WTC11 (cell line): ENCODE data around the gene PHF24. TPM values are rescaled to one million over a fixed set of nuclear protein-coding genes. Genes with fewer than 3 reads are reported as not detected.

Experiments used
- ATAC-seq: fragments of 200-7000 bp; cut with Tn5 transposase; 2 replicates; pipeline ENCODE4 v1.10.0; 2021; ENCODE audit warnings: mild to moderate bottlenecking, moderate library complexity
- CTCF ChIA-PET: fragments of 300-600 bp; sonication (Branson Sonifier 250); formaldehyde crosslinking; loops from one replicate; lab custom pipeline; 2021; ENCODE audit warnings: antibody characterized with exemption; lab: Charles Lee
- POLR2A ChIA-PET: fragments of 350-600 bp; sonication (Branson Sonifier 250); formaldehyde crosslinking; loops from one replicate; lab custom pipeline; 2021; ENCODE audit warnings: antibody characterized with exemption; lab: Charles Lee
- DNase-seq: peaks from one replicate; pipeline ENCODE4 v3.0.0; 2021; ENCODE audit warnings: low spot score
- H3K27ac Mint-ChIP-seq: 2 replicates; pipeline ENCODE4 v1.8.0; 2021; ENCODE audit warnings: mixed read lengths
- H3K27me3 Mint-ChIP-seq: 2 replicates; pipeline ENCODE4 v1.8.0; 2021; ENCODE audit warnings: low read depth, mild to moderate bottlenecking, moderate library complexity, mixed read lengths
- H3K36me3 Mint-ChIP-seq: 2 replicates; pipeline ENCODE4 v1.8.0; 2021; ENCODE audit warnings: mixed read lengths
- H3K4me1 Mint-ChIP-seq: 2 replicates; pipeline ENCODE4 v1.8.0; 2022; ENCODE audit warnings: mixed read lengths
- H3K4me3 Mint-ChIP-seq: 2 replicates; pipeline ENCODE4 v1.8.0; 2021; ENCODE audit warnings: mild to moderate bottlenecking, moderate library complexity, mixed read lengths
- H3K9me3 Mint-ChIP-seq: 2 replicates; pipeline ENCODE4 v1.8.0; 2021; ENCODE audit warnings: mixed read lengths
- ATF1 ChIP-seq: sonication (generic); formaldehyde crosslinking; IDR thresholded peaks from 2 replicates; pipeline ENCODE4 v1.8.1; 2023; ENCODE audit warnings: mild to moderate bottlenecking, moderate library complexity, missing genetic modification reagents
- CREB1 ChIP-seq: sonication (generic); formaldehyde crosslinking; IDR thresholded peaks from 2 replicates; pipeline ENCODE4 v1.8.0; 2023; ENCODE audit warnings: mild to moderate bottlenecking, missing genetic modification reagents
- EMX1 ChIP-seq: fragments of 250-450 bp; sonication (Bioruptor Pico); IDR thresholded peaks from 2 replicates; pipeline ENCODE4 v1.8.0; 2021; ENCODE audit warnings: mild to moderate bottlenecking
- FOXP1 ChIP-seq: sonication (generic); formaldehyde crosslinking; IDR thresholded peaks from 2 replicates; pipeline ENCODE4 v1.8.0; 2022; ENCODE audit warnings: missing genetic modification reagents, mild to moderate bottlenecking, moderate library complexity, borderline replicate concordance
- JAZF1 ChIP-seq: fragments of 250-450 bp; sonication (Bioruptor Pico); IDR thresholded peaks from 2 replicates; pipeline ENCODE4 v1.9.0; 2021; ENCODE audit warnings: moderate library complexity, mild to moderate bottlenecking, inconsistent platforms
- NR2C2 ChIP-seq: sonication (generic); formaldehyde crosslinking; IDR thresholded peaks from 2 replicates; pipeline ENCODE4 v1.8.0; 2022; ENCODE audit warnings: mild to moderate bottlenecking, missing genetic modification reagents
- RORB ChIP-seq: fragments of 250-450 bp; sonication (Bioruptor Pico); IDR thresholded peaks from 2 replicates; pipeline ENCODE4 v1.9.0; 2021; ENCODE audit warnings: mild to moderate bottlenecking
- ZNF317 ChIP-seq: sonication (generic); formaldehyde crosslinking; IDR thresholded peaks from 2 replicates; pipeline ENCODE4 v1.8.1; 2023; ENCODE audit warnings: low read depth, mild to moderate bottlenecking, moderate library complexity, missing genetic modification reagents, borderline replicate concordance
- ZNF423 ChIP-seq: fragments of 250-450 bp; sonication (Bioruptor Pico); IDR thresholded peaks from 2 replicates; pipeline ENCODE4 v2.1.2; 2022; ENCODE audit warnings: mild to moderate bottlenecking, moderate library complexity
- total RNA-seq: library from RNA; stranded (reverse); gene quantifications from 3 replicates; pipeline ENCODE4 v1.2.3, GENCODE V29; 2021
- TF ChIP-seq, protein P1 (sequence below): sonication (generic); formaldehyde crosslinking; IDR thresholded peaks from 2 replicates; pipeline ENCODE4 v1.8.1; 2022; ENCODE audit warnings: missing genetic modification reagents, borderline replicate concordance
- TF ChIP-seq, protein P2 (sequence below): fragments of 250-450 bp; sonication (Bioruptor Pico); IDR thresholded peaks from 2 replicates; pipeline ENCODE4 v1.9.0; 2021; ENCODE audit warnings: mild to moderate bottlenecking, borderline replicate concordance
- TF ChIP-seq, protein P3 (sequence below): sonication (generic); formaldehyde crosslinking; IDR thresholded peaks from 2 replicates; pipeline ENCODE4 v1.8.1; 2022; ENCODE audit warnings: low read depth, missing genetic modification reagents, borderline replicate concordance
- TF ChIP-seq, protein P4 (sequence below): fragments of 250-450 bp; sonication (Bioruptor Pico); IDR thresholded peaks from 2 replicates; pipeline ENCODE4 v1.8.0; 2021; ENCODE audit warnings: mild to moderate bottlenecking
- TF ChIP-seq, protein P5 (sequence below): sonication (generic); formaldehyde crosslinking; IDR thresholded peaks from 2 replicates; pipeline ENCODE4 v1.8.0; 2022; ENCODE audit warnings: mild to moderate bottlenecking, missing genetic modification reagents
- TF ChIP-seq, protein P6 (sequence below): sonication (generic); formaldehyde crosslinking; IDR thresholded peaks from 2 replicates; pipeline ENCODE4 v1.8.0; 2022; ENCODE audit warnings: mild to moderate bottlenecking, missing genetic modification reagents
- TF ChIP-seq, protein P7 (sequence below): sonication (generic); formaldehyde crosslinking; IDR thresholded peaks from 2 replicates; pipeline ENCODE4 v1.8.1; 2023; ENCODE audit warnings: mild to moderate bottlenecking, missing genetic modification reagents, moderate library complexity

Gene PHF24
- total RNA-seq, 1 experiment from 2014 or later: 0.59 TPM

DNA sequence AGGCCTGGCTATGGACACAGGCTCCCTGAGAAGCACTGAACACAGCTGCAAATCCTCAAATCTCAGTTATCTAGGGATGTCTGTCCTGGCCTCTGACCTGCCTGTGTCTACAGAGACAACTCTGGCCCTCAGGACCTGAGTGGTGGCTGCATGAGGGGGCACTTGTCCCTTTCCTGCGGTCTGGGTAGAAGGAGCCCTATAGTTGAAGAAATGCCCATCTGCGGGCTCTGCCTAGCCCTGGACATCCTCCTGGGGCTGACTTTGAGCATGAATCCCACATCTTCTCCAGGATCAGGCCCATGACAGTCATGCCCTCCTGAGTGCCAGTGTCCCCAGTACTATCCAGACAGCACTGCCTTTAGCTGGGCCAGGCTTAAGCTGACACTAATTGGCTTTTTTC lies 41.5 kb downstream of the PHF24 start:
- ChIA-PET CTCF (interaction anchor here (0.8 to 3.1 kb wide), 2 partner anchors 15 to 100 kb away, joined by 4 to 14 read pairs; no protein-coding TSS in a partner anchor), POLR2A (interaction anchor here (2.1 kb wide), 1 partner anchor 10 kb away, joined by 8 read pairs; the partner anchor contains the start of gene DNAJB5)
- H3K27me3 Mint-ChIP-seq: no peaks in the 10 kb centered on the region
- H3K4me3 Mint-ChIP-seq: no peak overlapping the region
- ATAC-seq (no peak), DNase-seq (no peak)
- TF ChIP-seq, protein P1, sequence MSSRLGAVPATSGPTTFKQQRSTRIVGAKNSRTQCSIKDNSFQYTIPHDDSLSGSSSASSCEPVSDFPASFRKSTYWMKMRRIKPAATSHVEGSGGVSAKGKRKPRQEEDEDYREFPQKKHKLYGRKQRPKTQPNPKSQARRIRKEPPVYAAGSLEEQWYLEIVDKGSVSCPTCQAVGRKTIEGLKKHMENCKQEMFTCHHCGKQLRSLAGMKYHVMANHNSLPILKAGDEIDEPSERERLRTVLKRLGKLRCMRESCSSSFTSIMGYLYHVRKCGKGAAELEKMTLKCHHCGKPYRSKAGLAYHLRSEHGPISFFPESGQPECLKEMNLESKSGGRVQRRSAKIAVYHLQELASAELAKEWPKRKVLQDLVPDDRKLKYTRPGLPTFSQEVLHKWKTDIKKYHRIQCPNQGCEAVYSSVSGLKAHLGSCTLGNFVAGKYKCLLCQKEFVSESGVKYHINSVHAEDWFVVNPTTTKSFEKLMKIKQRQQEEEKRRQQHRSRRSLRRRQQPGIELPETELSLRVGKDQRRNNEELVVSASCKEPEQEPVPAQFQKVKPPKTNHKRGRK (CRISPR knock-in tag): no peak
- TF ChIP-seq ZNF423 (CRISPR knock-in tag) (no peak), NR2C2 (CRISPR knock-in tag) (no peak), ATF1 (CRISPR knock-in tag) (no peak), EMX1 (no peak), ZNF317 (no peak), RORB (CRISPR knock-in tag) (no peak), CREB1 (no peak)
- TF ChIP-seq, protein P2, sequence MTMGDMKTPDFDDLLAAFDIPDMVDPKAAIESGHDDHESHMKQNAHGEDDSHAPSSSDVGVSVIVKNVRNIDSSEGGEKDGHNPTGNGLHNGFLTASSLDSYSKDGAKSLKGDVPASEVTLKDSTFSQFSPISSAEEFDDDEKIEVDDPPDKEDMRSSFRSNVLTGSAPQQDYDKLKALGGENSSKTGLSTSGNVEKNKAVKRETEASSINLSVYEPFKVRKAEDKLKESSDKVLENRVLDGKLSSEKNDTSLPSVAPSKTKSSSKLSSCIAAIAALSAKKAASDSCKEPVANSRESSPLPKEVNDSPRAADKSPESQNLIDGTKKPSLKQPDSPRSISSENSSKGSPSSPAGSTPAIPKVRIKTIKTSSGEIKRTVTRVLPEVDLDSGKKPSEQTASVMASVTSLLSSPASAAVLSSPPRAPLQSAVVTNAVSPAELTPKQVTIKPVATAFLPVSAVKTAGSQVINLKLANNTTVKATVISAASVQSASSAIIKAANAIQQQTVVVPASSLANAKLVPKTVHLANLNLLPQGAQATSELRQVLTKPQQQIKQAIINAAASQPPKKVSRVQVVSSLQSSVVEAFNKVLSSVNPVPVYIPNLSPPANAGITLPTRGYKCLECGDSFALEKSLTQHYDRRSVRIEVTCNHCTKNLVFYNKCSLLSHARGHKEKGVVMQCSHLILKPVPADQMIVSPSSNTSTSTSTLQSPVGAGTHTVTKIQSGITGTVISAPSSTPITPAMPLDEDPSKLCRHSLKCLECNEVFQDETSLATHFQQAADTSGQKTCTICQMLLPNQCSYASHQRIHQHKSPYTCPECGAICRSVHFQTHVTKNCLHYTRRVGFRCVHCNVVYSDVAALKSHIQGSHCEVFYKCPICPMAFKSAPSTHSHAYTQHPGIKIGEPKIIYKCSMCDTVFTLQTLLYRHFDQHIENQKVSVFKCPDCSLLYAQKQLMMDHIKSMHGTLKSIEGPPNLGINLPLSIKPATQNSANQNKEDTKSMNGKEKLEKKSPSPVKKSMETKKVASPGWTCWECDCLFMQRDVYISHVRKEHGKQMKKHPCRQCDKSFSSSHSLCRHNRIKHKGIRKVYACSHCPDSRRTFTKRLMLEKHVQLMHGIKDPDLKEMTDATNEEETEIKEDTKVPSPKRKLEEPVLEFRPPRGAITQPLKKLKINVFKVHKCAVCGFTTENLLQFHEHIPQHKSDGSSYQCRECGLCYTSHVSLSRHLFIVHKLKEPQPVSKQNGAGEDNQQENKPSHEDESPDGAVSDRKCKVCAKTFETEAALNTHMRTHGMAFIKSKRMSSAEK (CRISPR knock-in tag): no peak
- TF ChIP-seq, protein P3, sequence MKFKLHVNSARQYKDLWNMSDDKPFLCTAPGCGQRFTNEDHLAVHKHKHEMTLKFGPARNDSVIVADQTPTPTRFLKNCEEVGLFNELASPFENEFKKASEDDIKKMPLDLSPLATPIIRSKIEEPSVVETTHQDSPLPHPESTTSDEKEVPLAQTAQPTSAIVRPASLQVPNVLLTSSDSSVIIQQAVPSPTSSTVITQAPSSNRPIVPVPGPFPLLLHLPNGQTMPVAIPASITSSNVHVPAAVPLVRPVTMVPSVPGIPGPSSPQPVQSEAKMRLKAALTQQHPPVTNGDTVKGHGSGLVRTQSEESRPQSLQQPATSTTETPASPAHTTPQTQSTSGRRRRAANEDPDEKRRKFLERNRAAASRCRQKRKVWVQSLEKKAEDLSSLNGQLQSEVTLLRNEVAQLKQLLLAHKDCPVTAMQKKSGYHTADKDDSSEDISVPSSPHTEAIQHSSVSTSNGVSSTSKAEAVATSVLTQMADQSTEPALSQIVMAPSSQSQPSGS (CRISPR knock-in tag): no peak
- TF ChIP-seq, protein P4, sequence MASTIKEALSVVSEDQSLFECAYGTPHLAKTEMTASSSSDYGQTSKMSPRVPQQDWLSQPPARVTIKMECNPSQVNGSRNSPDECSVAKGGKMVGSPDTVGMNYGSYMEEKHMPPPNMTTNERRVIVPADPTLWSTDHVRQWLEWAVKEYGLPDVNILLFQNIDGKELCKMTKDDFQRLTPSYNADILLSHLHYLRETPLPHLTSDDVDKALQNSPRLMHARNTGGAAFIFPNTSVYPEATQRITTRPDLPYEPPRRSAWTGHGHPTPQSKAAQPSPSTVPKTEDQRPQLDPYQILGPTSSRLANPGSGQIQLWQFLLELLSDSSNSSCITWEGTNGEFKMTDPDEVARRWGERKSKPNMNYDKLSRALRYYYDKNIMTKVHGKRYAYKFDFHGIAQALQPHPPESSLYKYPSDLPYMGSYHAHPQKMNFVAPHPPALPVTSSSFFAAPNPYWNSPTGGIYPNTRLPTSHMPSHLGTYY (CRISPR knock-in tag): no peak
- peaks cover 3% of the 10 kb centered on the region; the same call in 1 of the 2 replicates for H3K9me3 Mint-ChIP-seq
- peaks cover 47% of the 10 kb centered on the region for H3K4me1 Mint-ChIP-seq
- peaks cover 24% of the 10 kb centered on the region for H3K36me3 Mint-ChIP-seq
- no peak overlapping the region for H3K27ac Mint-ChIP-seq

DNA sequence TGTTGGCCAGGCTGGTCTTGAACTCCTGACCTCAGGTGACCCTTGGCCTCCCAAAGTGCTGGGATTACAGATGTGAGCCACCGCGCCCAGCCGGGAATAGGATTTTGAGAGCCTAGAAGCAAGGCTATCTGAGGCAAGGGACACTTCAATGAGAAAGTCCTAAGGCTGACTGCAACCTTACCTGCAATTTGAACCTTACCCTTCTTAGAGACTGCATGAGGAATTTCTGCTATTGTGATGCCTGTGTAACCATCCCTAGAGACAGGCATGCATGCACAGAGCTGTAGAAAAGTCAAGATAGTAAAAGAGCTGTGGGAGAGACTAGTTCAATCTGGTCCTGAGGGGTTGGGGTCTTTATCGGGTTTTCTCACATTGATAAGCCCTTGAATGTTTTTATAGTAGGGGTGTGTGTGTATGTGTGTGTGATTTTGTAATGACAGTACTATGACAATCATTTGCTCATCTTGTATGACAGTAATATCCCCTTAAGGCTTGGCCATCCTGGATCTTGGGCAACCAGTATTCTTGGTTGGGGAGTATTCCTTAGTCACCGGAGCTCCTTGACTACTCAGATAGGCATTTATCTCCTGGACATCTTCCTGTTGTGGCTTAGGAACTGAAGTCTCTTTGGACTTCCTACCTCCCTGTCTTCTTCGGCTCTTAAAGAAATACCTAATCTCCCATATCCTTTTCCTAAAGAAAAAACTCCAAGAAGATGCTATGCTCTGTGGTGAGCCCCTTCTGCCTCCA lies 42.6 kb downstream of the PHF24 start:
- ATAC-seq (peak; percentile 66), DNase-seq (no peak)
- peaks cover 17% of the 10 kb centered on the region for H3K36me3 Mint-ChIP-seq
- no peak overlapping the region for H3K4me3 Mint-ChIP-seq
- POLR2A ChIA-PET: interaction anchor here (0.7 to 2.1 kb wide), 2 partner anchors 11 to 12 kb away, joined by 3 to 8 read pairs; partner anchors contain the start of gene DNAJB5
- CTCF ChIA-PET: interaction anchor here (1.4 to 3.1 kb wide), 2 partner anchors 16 to 101 kb away, joined by 3 to 14 read pairs; no protein-coding TSS in a partner anchor
- H3K9me3 Mint-ChIP-seq: peaks cover 6% of the 10 kb centered on the region; the same call in 1 of the 2 replicates
- peaks cover 50% of the 10 kb centered on the region for H3K4me1 Mint-ChIP-seq
- H3K27me3 Mint-ChIP-seq: no peaks in the 10 kb centered on the region
- TF ChIP-seq, protein P5, sequence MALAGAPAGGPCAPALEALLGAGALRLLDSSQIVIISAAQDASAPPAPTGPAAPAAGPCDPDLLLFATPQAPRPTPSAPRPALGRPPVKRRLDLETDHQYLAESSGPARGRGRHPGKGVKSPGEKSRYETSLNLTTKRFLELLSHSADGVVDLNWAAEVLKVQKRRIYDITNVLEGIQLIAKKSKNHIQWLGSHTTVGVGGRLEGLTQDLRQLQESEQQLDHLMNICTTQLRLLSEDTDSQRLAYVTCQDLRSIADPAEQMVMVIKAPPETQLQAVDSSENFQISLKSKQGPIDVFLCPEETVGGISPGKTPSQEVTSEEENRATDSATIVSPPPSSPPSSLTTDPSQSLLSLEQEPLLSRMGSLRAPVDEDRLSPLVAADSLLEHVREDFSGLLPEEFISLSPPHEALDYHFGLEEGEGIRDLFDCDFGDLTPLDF (CRISPR knock-in tag): no peak
- TF ChIP-seq, protein P1 (CRISPR knock-in tag): no peak
- TF ChIP-seq JAZF1: no peak
- TF ChIP-seq, protein P6, sequence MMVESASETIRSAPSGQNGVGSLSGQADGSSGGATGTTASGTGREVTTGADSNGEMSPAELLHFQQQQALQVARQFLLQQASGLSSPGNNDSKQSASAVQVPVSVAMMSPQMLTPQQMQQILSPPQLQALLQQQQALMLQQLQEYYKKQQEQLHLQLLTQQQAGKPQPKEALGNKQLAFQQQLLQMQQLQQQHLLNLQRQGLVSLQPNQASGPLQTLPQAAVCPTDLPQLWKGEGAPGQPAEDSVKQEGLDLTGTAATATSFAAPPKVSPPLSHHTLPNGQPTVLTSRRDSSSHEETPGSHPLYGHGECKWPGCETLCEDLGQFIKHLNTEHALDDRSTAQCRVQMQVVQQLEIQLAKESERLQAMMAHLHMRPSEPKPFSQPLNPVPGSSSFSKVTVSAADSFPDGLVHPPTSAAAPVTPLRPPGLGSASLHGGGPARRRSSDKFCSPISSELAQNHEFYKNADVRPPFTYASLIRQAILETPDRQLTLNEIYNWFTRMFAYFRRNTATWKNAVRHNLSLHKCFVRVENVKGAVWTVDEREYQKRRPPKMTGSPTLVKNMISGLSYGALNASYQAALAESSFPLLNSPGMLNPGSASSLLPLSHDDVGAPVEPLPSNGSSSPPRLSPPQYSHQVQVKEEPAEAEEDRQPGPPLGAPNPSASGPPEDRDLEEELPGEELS (CRISPR knock-in tag): no peak
- TF ChIP-seq NR2C2 (CRISPR knock-in tag): no peak
- no peak for TF ChIP-seq FOXP1
- TF ChIP-seq, protein P7, sequence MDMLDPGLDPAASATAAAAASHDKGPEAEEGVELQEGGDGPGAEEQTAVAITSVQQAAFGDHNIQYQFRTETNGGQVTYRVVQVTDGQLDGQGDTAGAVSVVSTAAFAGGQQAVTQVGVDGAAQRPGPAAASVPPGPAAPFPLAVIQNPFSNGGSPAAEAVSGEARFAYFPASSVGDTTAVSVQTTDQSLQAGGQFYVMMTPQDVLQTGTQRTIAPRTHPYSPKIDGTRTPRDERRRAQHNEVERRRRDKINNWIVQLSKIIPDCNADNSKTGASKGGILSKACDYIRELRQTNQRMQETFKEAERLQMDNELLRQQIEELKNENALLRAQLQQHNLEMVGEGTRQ (CRISPR knock-in tag): no peak
- TF ChIP-seq, all 79 proteins: peak for 0
- no peak overlapping the region; the same call in 1 of the 2 replicates for H3K27ac Mint-ChIP-seq
